Activated naive CD4-positive, alpha-beta T cell treated with anti-CD3 and anti-CD28 coated beads, Interleukin-2, amount 10 ng/mL, durations not matched to agents 7 days and 5 days (primary cell): Measurements from ENCODE around the gene MTCL3.

Source experiments
- CTCF ChIA-PET: fragments of 350-600 bp; sonication (Branson Sonifier 250); formaldehyde crosslinking; loops from one replicate; lab custom pipeline; 2021; ENCODE audit warnings: antibody characterized with exemption; lab: Charles Lee
- DNase-seq: peaks from one replicate; pipeline ENCODE4 v3.0.0-alpha.2; 2020
- H3K27ac Mint-ChIP-seq: one replicate; pipeline ENCODE4 v1.8.0; 2021; ENCODE audit warnings: mild to moderate bottlenecking, moderate library complexity, mixed read lengths
- H3K27me3 Mint-ChIP-seq: one replicate; pipeline ENCODE4 v1.8.0; 2021; ENCODE audit warnings: mild to moderate bottlenecking, mixed read lengths
- H3K36me3 Mint-ChIP-seq: one replicate; pipeline ENCODE4 v1.8.0; 2021; ENCODE audit warnings: mixed read lengths
- H3K4me1 Mint-ChIP-seq: one replicate; pipeline ENCODE4 v1.8.0; 2021; ENCODE audit warnings: mixed read lengths
- H3K4me3 Mint-ChIP-seq: one replicate; pipeline ENCODE4 v1.8.0; 2021; ENCODE audit warnings: mild to moderate bottlenecking, moderate library complexity, mixed read lengths
- H3K9me3 Mint-ChIP-seq: one replicate; pipeline ENCODE4 v1.8.0; 2021; ENCODE audit warnings: mixed read lengths

Gene MTCL3

DNA sequence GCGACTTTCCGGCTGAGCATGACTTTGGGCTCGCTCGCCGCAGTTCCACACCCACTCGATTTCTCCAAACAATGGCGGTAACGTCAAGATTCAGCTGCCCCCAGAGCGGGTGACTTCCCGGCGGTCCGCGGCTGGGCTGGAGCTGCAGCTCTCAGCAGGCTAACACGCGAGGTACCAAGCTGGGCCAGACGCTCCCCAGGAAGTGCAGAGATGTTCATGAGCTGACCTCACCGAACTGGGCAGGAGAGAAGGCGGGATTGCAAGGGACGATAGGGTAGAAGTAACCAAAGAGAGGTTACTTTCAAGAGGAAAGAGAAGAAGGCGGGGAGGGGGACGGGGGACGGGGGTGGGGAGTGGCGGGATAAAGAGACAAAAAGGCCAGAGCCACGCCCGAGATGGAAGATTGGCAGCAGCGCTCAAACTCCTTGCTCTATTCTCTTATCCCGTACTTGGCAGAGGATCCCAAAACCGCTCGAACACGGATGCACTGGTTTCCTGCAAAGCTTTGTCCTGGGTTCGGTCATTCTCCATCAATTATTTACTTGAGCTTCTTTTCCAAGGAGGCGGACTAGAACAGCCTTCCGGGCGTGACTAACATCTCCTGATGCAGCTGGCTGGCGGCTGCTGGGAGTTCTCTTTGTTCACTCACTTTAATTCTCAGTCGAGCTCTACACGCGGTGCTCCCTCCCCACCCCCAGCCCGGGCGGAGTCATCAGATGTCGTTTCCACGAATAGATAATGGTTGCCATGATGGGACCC is at the start of gene MTCL3:
Gene MTCL3, minus strand, starts transcription at position 626 of the 759 bp plus-strand sequence.
- H3K9me3 Mint-ChIP-seq = no peaks in the 10 kb centered on the region
- CTCF ChIA-PET = interaction anchor here (0.7 to 6.7 kb wide), 7 partner anchors 8 to 98 kb away, joined by 3 to 60 read pairs (median 5); no protein-coding TSS in a partner anchor
- H3K36me3 Mint-ChIP-seq = peaks cover 3% of the 10 kb centered on the region
- H3K4me3 Mint-ChIP-seq = peak within 1 kb of the TSS; percentile 63
- H3K27me3 Mint-ChIP-seq = peaks cover 54% of the 10 kb centered on the region
- peak; percentile 32 for DNase-seq
- H3K27ac Mint-ChIP-seq = peak within 1 kb of the TSS; percentile 73
- H3K4me1 Mint-ChIP-seq = peaks cover 46% of the 10 kb centered on the region

DNA sequence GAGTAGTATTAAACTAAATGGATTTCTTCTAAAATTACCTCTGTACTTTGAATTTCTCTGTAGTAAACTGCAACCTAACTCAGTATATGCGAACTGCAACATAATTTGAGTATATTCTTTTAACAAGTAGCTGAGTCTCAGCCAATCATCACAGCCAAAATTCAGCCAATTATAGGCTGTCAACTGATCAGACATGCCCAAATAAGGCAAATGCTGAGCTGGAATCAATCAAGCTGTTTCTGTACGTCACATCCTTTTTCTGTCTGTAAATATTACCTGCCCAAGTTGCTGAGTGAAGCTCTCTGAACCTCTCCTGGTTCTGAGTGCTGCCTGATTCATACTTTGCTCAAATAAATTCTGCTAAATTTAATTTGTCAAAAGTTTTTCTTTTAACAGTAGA is 48.3 kb upstream of the MTCL3 start:
- no peaks in the 10 kb centered on the region for H3K9me3 Mint-ChIP-seq
- no peaks in the 10 kb centered on the region for H3K36me3 Mint-ChIP-seq
- DNase-seq = no peak
- CTCF ChIA-PET = no interaction called here
- H3K27ac Mint-ChIP-seq = no peak overlapping the region
- no peak overlapping the region for H3K4me3 Mint-ChIP-seq
- H3K27me3 Mint-ChIP-seq = peaks cover 7% of the 10 kb centered on the region
- peaks cover 6% of the 10 kb centered on the region for H3K4me1 Mint-ChIP-seq

DNA sequence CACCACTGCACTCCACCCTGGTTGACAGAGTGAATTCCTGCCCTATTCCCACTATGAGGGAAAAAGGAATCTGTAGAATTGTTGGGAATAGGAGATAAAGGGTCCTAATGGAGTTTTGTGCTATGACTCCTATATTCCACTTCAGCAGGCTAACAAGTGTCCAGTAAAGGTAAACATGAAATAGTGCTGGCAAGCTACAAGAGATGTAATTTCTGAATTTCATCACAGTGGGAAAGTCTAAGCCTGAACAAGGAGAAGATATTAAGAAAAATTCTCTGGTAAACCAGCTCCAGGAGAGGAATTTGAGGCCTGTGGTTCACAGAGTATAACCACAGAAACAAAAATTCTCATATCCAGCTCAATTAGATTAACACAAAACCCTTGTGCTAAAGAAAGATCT is 47.5 kb upstream of the MTCL3 start:
- Mint-ChIP-seq H3K9me3 (no peaks in the 10 kb centered on the region), H3K4me3 (no peak overlapping the region), H3K27ac (no peak overlapping the region), H3K36me3 (no peaks in the 10 kb centered on the region), H3K4me1 (peaks cover 6% of the 10 kb centered on the region), H3K27me3 (peaks cover 7% of the 10 kb centered on the region)
- no peak for DNase-seq
- CTCF ChIA-PET = no interaction called here

DNA sequence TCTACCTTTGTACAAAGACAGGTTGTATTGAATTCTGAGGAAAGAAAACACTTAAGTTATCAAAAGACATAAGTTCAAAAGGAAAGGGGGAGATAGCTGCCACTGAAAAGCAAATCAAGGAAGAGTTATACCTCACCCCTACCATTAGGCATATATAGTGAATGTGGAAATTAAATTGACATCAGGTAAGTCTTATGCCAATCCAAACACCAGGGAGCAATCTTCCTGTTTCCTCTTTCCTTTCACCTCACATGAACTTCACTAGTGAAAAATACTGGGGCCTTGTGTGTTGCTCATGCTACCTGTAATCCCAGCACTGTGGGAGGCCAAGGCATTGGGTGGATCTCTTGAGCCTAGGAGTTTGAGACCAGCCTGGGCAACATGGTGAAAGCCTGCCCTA is 47.0 kb upstream of the MTCL3 start:
- Mint-ChIP-seq H3K36me3 (no peaks in the 10 kb centered on the region), H3K27me3 (peaks cover 7% of the 10 kb centered on the region)
- CTCF ChIA-PET = no interaction called here

DNA sequence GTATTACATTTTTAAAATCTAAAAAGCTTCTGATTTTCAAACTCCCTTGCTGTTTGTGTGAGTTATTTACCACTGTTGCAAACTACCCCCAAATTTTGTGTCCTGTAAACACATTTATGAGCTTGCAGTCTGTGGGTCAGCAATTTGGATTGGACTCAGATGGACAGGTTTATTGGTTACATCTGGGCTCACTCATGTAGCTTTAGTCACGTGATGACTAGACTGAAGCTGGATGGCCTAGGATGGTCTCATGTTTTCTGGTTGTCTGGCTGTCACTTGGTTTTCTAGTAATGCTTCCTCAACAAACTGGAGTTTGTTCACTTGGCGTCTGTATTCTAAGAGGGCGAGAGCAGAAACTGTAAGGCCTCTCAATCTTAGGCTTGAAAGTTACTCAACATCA is 45.6 kb upstream of the MTCL3 start:
- H3K27me3 Mint-ChIP-seq = peaks cover 7% of the 10 kb centered on the region
- no peak for DNase-seq
- no peak overlapping the region for H3K27ac Mint-ChIP-seq
- H3K9me3 Mint-ChIP-seq = no peaks in the 10 kb centered on the region
- H3K4me1 Mint-ChIP-seq = no peaks in the 10 kb centered on the region
- no peaks in the 10 kb centered on the region for H3K36me3 Mint-ChIP-seq
- CTCF ChIA-PET = interaction anchor here (1.8 kb wide), 1 partner anchor 10 kb away, joined by 4 read pairs; no protein-coding TSS in a partner anchor
- H3K4me3 Mint-ChIP-seq = no peak overlapping the region

More for the DNA sequence above, 47.0 kb upstream of the MTCL3 start:
- H3K27ac Mint-ChIP-seq = no peak overlapping the region
- H3K4me1 Mint-ChIP-seq = peaks cover 3% of the 10 kb centered on the region
- no peaks in the 10 kb centered on the region for H3K9me3 Mint-ChIP-seq
- DNase-seq = no peak
- H3K4me3 Mint-ChIP-seq = no peak overlapping the region

DNA sequence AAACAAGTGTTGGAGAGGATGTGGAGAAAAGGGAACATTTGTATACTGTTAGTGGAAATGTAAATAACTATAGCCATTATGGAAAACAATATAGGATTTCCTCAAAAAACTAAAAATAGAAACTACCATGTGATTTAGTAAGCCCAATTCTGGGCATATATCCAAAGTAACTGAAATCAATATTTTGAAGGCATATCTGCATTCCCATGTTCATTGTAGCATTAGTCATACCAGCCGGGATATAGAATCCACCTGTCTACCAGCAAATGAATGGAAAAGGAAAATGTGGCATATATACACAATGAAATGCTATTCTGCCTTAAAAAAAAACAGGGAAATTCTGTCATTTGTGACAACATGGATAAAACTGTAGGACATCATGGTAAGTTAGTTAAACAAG is 42.5 kb upstream of the MTCL3 start:
- Mint-ChIP-seq H3K9me3 (no peaks in the 10 kb centered on the region), H3K27ac (no peak overlapping the region), H3K4me1 (no peaks in the 10 kb centered on the region), H3K4me3 (no peak overlapping the region), H3K36me3 (no peaks in the 10 kb centered on the region), H3K27me3 (peaks cover 11% of the 10 kb centered on the region)
- no peak for DNase-seq
- CTCF ChIA-PET = no interaction called here

DNA sequence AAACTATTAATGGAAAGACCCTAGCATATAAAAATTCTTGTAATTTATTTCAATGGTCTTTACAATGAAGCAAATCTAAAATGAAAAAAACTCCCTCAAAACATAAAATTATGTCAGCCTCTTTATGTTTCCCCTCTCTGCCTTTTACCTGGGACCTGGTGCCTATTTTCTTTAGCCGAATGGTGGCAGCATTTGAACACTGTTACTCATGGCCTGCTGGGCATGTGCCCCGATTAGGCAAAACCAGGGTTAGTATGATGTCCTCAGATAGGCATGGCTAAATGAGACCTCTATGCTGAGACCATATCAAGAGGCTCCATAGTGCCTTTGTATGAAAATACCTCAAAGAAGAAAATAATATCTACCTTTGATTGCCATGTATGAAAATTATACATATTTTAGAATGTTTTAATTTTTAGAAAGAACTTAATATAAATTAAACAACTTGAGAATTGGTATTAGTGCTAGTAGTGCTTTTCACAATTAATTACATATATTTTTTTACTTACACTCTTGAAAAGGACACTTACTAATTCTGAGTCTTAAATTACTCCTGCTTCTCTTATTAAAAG is 35.4 kb upstream of the MTCL3 start:
- Mint-ChIP-seq H3K4me3 (no peak overlapping the region), H3K27me3 (peaks cover 8% of the 10 kb centered on the region), H3K27ac (no peak overlapping the region), H3K36me3 (no peaks in the 10 kb centered on the region), H3K4me1 (no peaks in the 10 kb centered on the region), H3K9me3 (no peaks in the 10 kb centered on the region)
- DNase-seq = peak; percentile 30
- CTCF ChIA-PET = interaction anchor here (0.7 to 1.0 kb wide), 2 partner anchors 10 to 773 kb away, joined by 3 to 4 read pairs; no protein-coding TSS in a partner anchor

DNA sequence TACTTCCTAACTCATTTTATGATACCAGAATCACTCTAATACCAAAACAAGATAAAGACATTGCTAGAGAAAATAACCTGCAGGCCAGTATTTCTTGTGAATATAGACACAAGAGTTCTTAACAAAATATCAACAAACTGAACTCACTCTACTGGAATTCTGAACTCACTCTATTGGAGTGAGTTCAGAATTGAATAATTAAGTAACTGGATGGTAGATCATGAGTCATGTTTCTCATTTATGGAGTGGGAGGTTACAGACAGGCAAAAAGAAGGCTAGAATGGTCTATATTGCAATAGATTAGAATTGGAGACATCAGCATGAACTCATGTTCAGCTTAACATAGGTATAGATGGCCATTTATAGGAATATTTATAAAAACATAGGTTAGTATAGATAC is 31.3 kb upstream of the MTCL3 start:
- Mint-ChIP-seq H3K27ac (no peak overlapping the region), H3K4me3 (no peak overlapping the region), H3K36me3 (no peaks in the 10 kb centered on the region), H3K4me1 (no peaks in the 10 kb centered on the region), H3K27me3 (peaks cover 4% of the 10 kb centered on the region), H3K9me3 (no peaks in the 10 kb centered on the region)
- CTCF ChIA-PET = no interaction called here
- DNase-seq = no peak

DNA sequence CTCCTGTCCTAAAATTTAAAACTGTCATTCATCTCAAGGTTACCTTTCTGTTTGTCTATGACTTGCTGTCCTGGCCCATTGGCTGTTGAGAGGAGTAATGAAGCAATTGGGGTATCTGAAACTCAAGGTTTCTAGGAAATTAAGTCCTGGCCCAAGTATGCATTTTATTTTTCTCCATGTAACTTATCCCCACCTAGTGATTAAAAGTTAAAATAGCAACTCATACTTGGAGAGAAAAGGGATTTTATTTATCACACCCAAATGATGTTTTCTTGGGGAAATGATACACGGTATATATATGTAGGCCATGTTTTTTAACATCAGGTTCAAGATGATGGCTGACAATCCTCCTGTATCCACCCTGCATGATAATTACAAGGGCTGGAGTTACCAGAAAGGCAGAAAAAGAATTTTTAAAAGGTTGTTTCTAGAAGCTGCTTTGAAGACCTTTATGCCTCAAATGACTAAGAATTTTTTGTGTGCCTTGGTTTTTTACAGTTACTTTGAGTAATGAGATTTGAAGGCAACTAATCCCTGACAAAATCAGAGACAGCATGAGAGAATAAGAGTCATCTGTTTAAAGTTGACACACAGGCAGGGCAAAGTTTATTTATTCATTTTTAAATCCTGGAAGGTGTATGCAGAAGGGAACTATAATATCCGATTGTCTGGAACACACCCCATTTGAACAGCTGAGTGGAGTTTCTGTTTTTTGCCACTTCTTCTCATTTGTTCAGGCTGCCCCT is 28.9 kb upstream of the MTCL3 start:
- Mint-ChIP-seq H3K27ac (no peak overlapping the region), H3K27me3 (peaks cover 4% of the 10 kb centered on the region), H3K36me3 (no peaks in the 10 kb centered on the region), H3K4me1 (no peaks in the 10 kb centered on the region), H3K4me3 (no peak overlapping the region), H3K9me3 (no peaks in the 10 kb centered on the region)
- no peak for DNase-seq
- CTCF ChIA-PET = interaction anchor here (0.6 to 2.3 kb wide), 6 partner anchors 10 to 282 kb away, joined by 3 to 12 read pairs (median 5); partner anchors contain the start of gene RNF146

DNA sequence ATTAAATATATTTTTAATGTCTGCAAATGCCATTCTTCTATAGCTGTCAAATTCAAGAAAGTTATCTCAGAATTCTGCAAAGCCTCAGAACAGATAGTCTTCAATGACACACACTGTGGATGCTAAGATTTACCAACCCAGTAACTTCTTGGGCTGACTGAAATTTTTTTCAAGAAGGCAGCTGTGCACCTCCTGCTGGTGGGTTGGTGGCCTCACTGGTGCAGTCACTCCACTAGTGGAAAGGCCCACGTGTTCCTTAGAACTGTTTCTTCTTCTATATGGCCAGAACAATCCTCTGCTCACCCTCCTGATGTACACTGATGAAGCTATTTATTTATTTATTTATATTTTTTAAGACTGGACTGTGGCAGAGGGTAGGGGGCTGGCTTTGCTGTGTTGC is 28.1 kb upstream of the MTCL3 start:
- H3K36me3 Mint-ChIP-seq = no peaks in the 10 kb centered on the region
- H3K27ac Mint-ChIP-seq = no peak overlapping the region
- CTCF ChIA-PET = interaction anchor here (0.6 to 2.3 kb wide), 5 partner anchors 30 to 928 kb away, joined by 3 to 12 read pairs (median 4); no protein-coding TSS in a partner anchor
- no peaks in the 10 kb centered on the region for H3K9me3 Mint-ChIP-seq
- peaks cover under 1% of the 10 kb centered on the region for H3K4me1 Mint-ChIP-seq
- peak; percentile 44 for DNase-seq
- H3K27me3 Mint-ChIP-seq = peaks cover 4% of the 10 kb centered on the region
- H3K4me3 Mint-ChIP-seq = no peak overlapping the region

DNA sequence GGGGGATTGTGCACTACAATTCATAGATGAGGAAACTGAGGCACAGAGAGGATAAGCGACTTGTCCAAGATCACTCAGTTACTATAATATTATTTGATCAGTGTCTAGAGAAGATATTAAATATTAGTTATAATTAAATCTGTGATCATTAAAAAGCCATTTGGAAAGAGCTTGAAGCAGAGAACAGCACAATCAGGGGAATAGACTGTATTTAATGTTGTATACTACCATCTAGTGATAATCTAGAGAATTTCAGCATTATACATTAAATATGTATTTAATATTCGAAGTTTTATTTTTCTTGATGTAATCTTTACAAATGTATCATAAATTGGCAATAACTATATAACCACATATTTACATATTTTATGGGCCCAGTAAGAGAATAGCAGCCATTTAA is 20.1 kb upstream of the MTCL3 start:
- H3K4me3 Mint-ChIP-seq = no peak overlapping the region
- no peak for DNase-seq
- peaks cover 23% of the 10 kb centered on the region for H3K27me3 Mint-ChIP-seq
- H3K4me1 Mint-ChIP-seq = peaks cover 7% of the 10 kb centered on the region
- no peak overlapping the region for H3K27ac Mint-ChIP-seq
- no peaks in the 10 kb centered on the region for H3K9me3 Mint-ChIP-seq
- CTCF ChIA-PET = interaction anchor here (0.7 to 6.2 kb wide), 21 partner anchors 9 to 788 kb away, joined by 3 to 60 read pairs (median 6); partner anchors contain the start of genes ECHDC1 and MTCL3
- H3K36me3 Mint-ChIP-seq = no peaks in the 10 kb centered on the region

DNA sequence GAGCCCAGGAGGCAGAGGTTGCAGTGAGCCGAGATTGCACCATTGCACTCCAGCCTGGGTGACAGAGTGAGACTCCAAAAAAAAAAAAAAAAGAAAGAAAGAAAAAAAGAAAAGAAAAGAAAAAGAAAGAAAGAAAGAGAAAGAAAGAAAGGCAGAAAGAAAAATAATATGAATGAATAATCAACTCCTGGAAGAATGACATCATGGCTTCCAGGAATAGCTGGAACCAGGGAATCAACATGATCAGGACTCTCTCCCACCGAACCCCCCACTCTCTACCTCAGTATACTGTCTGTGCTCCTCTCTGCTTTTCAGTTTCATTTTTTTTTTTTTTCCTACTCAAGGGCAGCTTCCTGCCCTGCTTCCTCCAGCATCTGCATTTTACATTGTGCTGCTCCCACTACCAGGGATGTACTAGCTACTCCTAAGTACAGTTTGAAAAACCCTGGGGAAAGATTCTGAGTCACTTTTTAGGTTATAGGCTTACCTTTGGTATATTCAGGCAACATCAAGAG is 19.7 kb upstream of the MTCL3 start:
- CTCF ChIA-PET = interaction anchor here (0.6 to 6.2 kb wide), 23 partner anchors 10 to 1650 kb away, joined by 3 to 60 read pairs (median 5); partner anchors contain the start of genes ECHDC1 and MTCL3
- peaks cover 25% of the 10 kb centered on the region for H3K27me3 Mint-ChIP-seq
- no peak overlapping the region for H3K4me3 Mint-ChIP-seq
- no peaks in the 10 kb centered on the region for H3K36me3 Mint-ChIP-seq
- no peaks in the 10 kb centered on the region for H3K9me3 Mint-ChIP-seq
- no peak overlapping the region for H3K27ac Mint-ChIP-seq
- peaks cover 7% of the 10 kb centered on the region for H3K4me1 Mint-ChIP-seq
- DNase-seq = no peak

DNA sequence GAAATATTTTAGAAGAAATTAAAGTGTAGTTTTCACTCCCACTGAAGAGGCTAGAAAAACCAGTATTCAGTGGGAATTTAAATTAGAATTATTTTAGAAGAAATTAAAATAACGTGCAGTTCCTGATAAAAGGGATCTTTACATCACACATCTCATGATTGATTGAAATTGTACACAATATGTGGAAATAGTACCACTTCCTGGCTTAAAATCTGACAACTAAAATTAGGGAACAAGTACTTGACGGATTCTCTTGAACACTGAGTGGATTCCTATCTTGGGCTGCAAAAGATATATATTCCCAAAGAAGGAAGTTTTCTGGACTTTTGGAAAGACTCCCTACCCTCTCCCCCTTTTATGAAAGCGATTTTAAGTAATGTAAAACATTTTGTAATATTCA is 14.6 kb upstream of the MTCL3 start:
- no peaks in the 10 kb centered on the region for H3K4me1 Mint-ChIP-seq
- no peak overlapping the region for H3K4me3 Mint-ChIP-seq
- H3K27me3 Mint-ChIP-seq = peaks cover 25% of the 10 kb centered on the region
- H3K27ac Mint-ChIP-seq = no peak overlapping the region
- CTCF ChIA-PET = interaction anchor here (1.9 kb wide), 1 partner anchor 17 kb away, joined by 9 read pairs; no protein-coding TSS in a partner anchor
- no peaks in the 10 kb centered on the region for H3K36me3 Mint-ChIP-seq
- H3K9me3 Mint-ChIP-seq = no peaks in the 10 kb centered on the region
- DNase-seq = no peak

DNA sequence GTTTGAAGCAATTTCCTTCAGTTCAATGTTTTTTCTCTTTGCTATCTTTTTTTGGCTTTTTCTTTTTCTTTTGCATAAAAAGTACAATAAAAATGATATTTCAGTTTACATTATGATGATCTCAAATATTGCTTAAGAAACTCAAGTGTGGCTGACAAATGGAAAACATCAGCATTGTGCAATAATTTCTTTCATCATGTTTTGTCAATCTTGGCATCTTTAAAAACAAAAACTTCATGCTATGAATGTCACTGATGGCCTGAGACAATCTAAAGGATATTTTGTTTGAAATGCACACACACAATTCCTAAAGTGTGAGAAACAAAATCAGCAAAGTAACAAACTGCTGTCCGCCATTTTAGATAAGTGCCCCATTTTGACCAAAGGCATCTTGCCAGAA is 13.9 kb upstream of the MTCL3 start:
- Mint-ChIP-seq H3K27ac (no peak overlapping the region), H3K4me1 (no peaks in the 10 kb centered on the region), H3K36me3 (no peaks in the 10 kb centered on the region), H3K9me3 (no peaks in the 10 kb centered on the region), H3K27me3 (peaks cover 25% of the 10 kb centered on the region), H3K4me3 (no peak overlapping the region)
- CTCF ChIA-PET = no interaction called here
- no peak for DNase-seq
